PC-3 (cell line): ENCODE measurements around the gene KCTD11. TPM values are rescaled to one million over a fixed set of nuclear protein-coding genes. Genes with fewer than 3 reads are reported as not detected.

ENCODE experiments used
- ATAC-seq: fragments of 200-7000 bp; cut with Tn5 transposase; 2 replicates; pipeline ENCODE4 v1.9.1; 2020; ENCODE audit warnings: mild to moderate bottlenecking, moderate library complexity
- BruUV-seq: library from RNA; stranded (reverse); fragments of 400-500 nt; replicated peaks from 2 replicates; lab custom pipeline; 2021; lab: Mats Ljungman, UMichigan
- CTCF ChIA-PET: fragments of 300-600 bp; sonication (Branson Sonifier 250); formaldehyde crosslinking; loops from one replicate; lab custom pipeline; 2022; ENCODE audit warnings: antibody characterized with exemption; lab: Charles Lee
- POLR2A ChIA-PET: fragments of 300-600 bp; sonication (Branson Sonifier 250); formaldehyde crosslinking; loops from one replicate; lab custom pipeline; 2022; ENCODE audit warnings: antibody characterized with exemption; ENCODE audit not compliant: unreplicated experiment; lab: Charles Lee
- DNase-seq: peaks from one replicate; pipeline ENCODE4 v3.0.0-alpha.2; 2015
- H2AFZ ChIP-seq: fragments of 300-600 bp; sonication (generic); 2 replicates; pipeline ENCODE4 v1.6.0; 2016; ENCODE audit warnings: antibody characterized with exemption, low read length
- H3F3A ChIP-seq: fragments of 300-600 bp; sonication (generic); one replicate; pipeline ENCODE4 v1.6.0; 2017; ENCODE audit warnings: antibody characterized with exemption, low read length, control low read depth, mild to moderate bottlenecking; ENCODE audit not compliant: unreplicated experiment
- H3K27ac ChIP-seq: fragments of 300-600 bp; sonication (generic); 2 replicates; pipeline ENCODE4 v1.5.1; 2016; ENCODE audit warnings: mild to moderate bottlenecking, low read length
- H3K27me3 ChIP-seq: fragments of 300-600 bp; sonication (generic); 2 replicates; pipeline ENCODE4 v1.6.1; 2016; ENCODE audit warnings: low read length, mixed read lengths
- H3K36me3 ChIP-seq: fragments of 300-600 bp; sonication (generic); 2 replicates; pipeline ENCODE4 v1.6.1; 2016; ENCODE audit warnings: low read depth, mixed run types, low read length, mixed read lengths
- H3K4me1 ChIP-seq: fragments of 300-600 bp; sonication (generic); 2 replicates; pipeline ENCODE4 v1.5.1; 2016; ENCODE audit warnings: low read length; ENCODE audit not compliant: insufficient read depth
- H3K4me2 ChIP-seq: fragments of 300-600 bp; sonication (generic); 2 replicates; pipeline ENCODE4 v1.6.0; 2016; ENCODE audit warnings: low read length
- H3K4me3 ChIP-seq: fragments of 300-600 bp; sonication (generic); 2 replicates; pipeline ENCODE4 v1.5.1; 2016; ENCODE audit warnings: mild to moderate bottlenecking, low read length, mixed read lengths
- H3K79me2 ChIP-seq: fragments of 300-600 bp; sonication (generic); 2 replicates; pipeline ENCODE4 v1.6.1; 2017; ENCODE audit warnings: low read length, mixed read lengths
- H3K9ac ChIP-seq: fragments of 300-600 bp; sonication (generic); 2 replicates; pipeline ENCODE4 v1.6.0; 2016; ENCODE audit warnings: mild to moderate bottlenecking, low read length
- H3K9me2 ChIP-seq: fragments of 300-600 bp; sonication (generic); replicated peaks from 2 replicates; pipeline ENCODE4 v1.6.1; 2016; ENCODE audit warnings: mixed run types, low read length, mixed read lengths
- H3K9me3 ChIP-seq: fragments of 300-600 bp; sonication (generic); 2 replicates; pipeline ENCODE4 v1.6.1; 2016; ENCODE audit warnings: low read length, mixed read lengths
- H4K20me1 ChIP-seq: fragments of 300-600 bp; sonication (generic); 2 replicates; pipeline ENCODE4 v1.6.1; 2016; ENCODE audit warnings: low read length, mixed read lengths
- CTCF ChIP-seq: fragments of 300-600 bp; sonication (generic); conservative IDR thresholded peaks from 2 replicates; pipeline ENCODE4 v1.5.1; 2017; ENCODE audit warnings: antibody characterized with exemption, low read depth, mild to moderate bottlenecking, low read length
- EZH2 ChIP-seq: fragments of 300-600 bp; sonication (generic); IDR thresholded peaks from one replicate; pipeline ENCODE4 v1.6.1; 2017; ENCODE audit warnings: antibody characterized with exemption, mild to moderate bottlenecking, low read length; ENCODE audit not compliant: unreplicated experiment
- EZH2phosphoT487 ChIP-seq: fragments of 300-600 bp; sonication (generic); IDR thresholded peaks from 2 replicates; pipeline ENCODE4 v1.6.1; 2018; ENCODE audit warnings: mild to moderate bottlenecking, antibody characterized with exemption, low read length, borderline replicate concordance
- intact Hi-C: fragments of 100-400 bp; cut with micrococcal nuclease; formaldehyde crosslinking; loops from 2 replicates; pipeline ENCODE4 v1.9.0; 2023
- total RNA-seq: library from RNA; depleted of rRNA; stranded (reverse); fragments of >200 nt; gene quantifications from 2 replicates; pipeline ENCODE4 v1.2.3, GENCODE V29; 2014

Gene KCTD11
- total RNA-seq, 1 experiment from 2014 or later, result 7.0 TPM

- POLR2A ChIA-PET, result no interaction called here
Observed at GRCh38 chr17:7325031-7325528, 26.9 kb upstream of the KCTD11 start.

GRCh38 chr17:7326186-7326585 lies 25.8 kb upstream of the KCTD11 start:
- Histone ChIP-seq H3K9ac (no peak overlapping the region), H3K9me3 (no peaks in the 10 kb centered on the region), H3K36me3 (0 out of 2 replicates have a peak, but pooled peaks cover 11% of the 10 kb centered on the region), H3K4me3 (no peak overlapping the region), H3K4me1 (0 out of 2 replicates have a peak, but pooled peaks cover 6% of the 10 kb centered on the region), H4K20me1 (no peaks in the 10 kb centered on the region), H3K9me2 (no peaks in the 10 kb centered on the region), H3K79me2 (peaks cover 16% of the 10 kb centered on the region), H3K27me3 (no peaks in the 10 kb centered on the region), H3K27ac (no peak overlapping the region), H3F3A (no peaks in the 10 kb centered on the region), H3K4me2 (no peak overlapping the region), H2AFZ (no peak overlapping the region)
- TF ChIP-seq EZH2phosphoT487, result no peak
- no peak for TF ChIP-seq EZH2
- TF ChIP-seq CTCF, result no peak
- intact Hi-C loops, result no loop called here
- DNase-seq (no peak), ATAC-seq (no peak)
- no TSS peak for BruUV-seq
- CTCF ChIA-PET, result no interaction called here
- POLR2A ChIA-PET, result no interaction called here

More at GRCh38 chr17:7325031-7325528, 26.9 kb upstream of the KCTD11 start:
- TF ChIP-seq CTCF (no peak), EZH2 (no peak), EZH2phosphoT487 (no peak)
- intact Hi-C loops, result no loop called here
- Histone ChIP-seq H3K79me2 (peaks cover 16% of the 10 kb centered on the region), H4K20me1 (no peaks in the 10 kb centered on the region), H3K36me3 (peaks cover 11% of the 10 kb centered on the region; the same call in 1 of the 2 replicates), H3K4me1 (0 out of 2 replicates have a peak, but pooled peaks cover 6% of the 10 kb centered on the region), H3K27me3 (no peaks in the 10 kb centered on the region), H3K9ac (no peak overlapping the region), H3K4me2 (no peak overlapping the region), H3K9me3 (no peaks in the 10 kb centered on the region), H3F3A (no peaks in the 10 kb centered on the region), H3K4me3 (no peak overlapping the region), H3K27ac (no peak overlapping the region), H2AFZ (no peak overlapping the region), H3K9me2 (no peaks in the 10 kb centered on the region)
- no peak for DNase-seq
- CTCF ChIA-PET, result no interaction called here
- no TSS peak for BruUV-seq
- no peak for ATAC-seq

- ChIA-PET CTCF (no interaction called here), POLR2A (no interaction called here)
- H3K27ac ChIP-seq, result no peak overlapping the region
- H3K9ac ChIP-seq, result no peak overlapping the region
- H3K36me3 ChIP-seq, result 0 out of 2 replicates have a peak, but pooled peaks cover 11% of the 10 kb centered on the region
- intact Hi-C loops, result no loop called here
- H4K20me1 ChIP-seq, result no peaks in the 10 kb centered on the region
- H3K9me3 ChIP-seq, result no peaks in the 10 kb centered on the region
- no peak overlapping the region for H3K4me3 ChIP-seq
- no peak overlapping the region for H2AFZ ChIP-seq
- peaks cover 16% of the 10 kb centered on the region for H3K79me2 ChIP-seq
- H3K27me3 ChIP-seq, result no peaks in the 10 kb centered on the region
- no peaks in the 10 kb centered on the region for H3K9me2 ChIP-seq
- H3F3A ChIP-seq, result no peaks in the 10 kb centered on the region
- TF ChIP-seq EZH2phosphoT487 (no peak), CTCF (no peak), EZH2 (no peak)
- ATAC-seq, result no peak
- no peak for DNase-seq
- no peak overlapping the region for H3K4me2 ChIP-seq
- no TSS peak for BruUV-seq
- H3K4me1 ChIP-seq, result 0 out of 2 replicates have a peak, but pooled peaks cover 6% of the 10 kb centered on the region
Observed at GRCh38 chr17:7327056-7327455, 24.9 kb upstream of the KCTD11 start.
